ENCODE measurements around the gene EIF4E2.

Gene EIF4E2

GRCh38 chr2:232551250-232551638 lies 755 bp downstream of the EIF4E2 start:
- TF ChIP-seq GATA3 (IDR thresholded peaks at IDR 0.05; ENCODE audit: low read depth, low read length) = no peak
- TF ChIP-seq GATA2 (IDR thresholded peaks at IDR 0.05; ENCODE audit: low read depth, low read length) = no peak

- no peak for TF ChIP-seq GATA2 (IDR thresholded peaks at IDR 0.05; ENCODE audit: low read depth, low read length)
- no peak for TF ChIP-seq GATA3 (IDR thresholded peaks at IDR 0.05; ENCODE audit: low read depth, low read length)
These were observed 1.3 kb downstream of the EIF4E2 start for GRCh38 chr2:232551776-232552175.

GRCh38 chr2:232556426-232556825 lies 5.9 kb downstream of the EIF4E2 start:
- TF ChIP-seq GATA2 (IDR thresholded peaks at IDR 0.05; ENCODE audit: low read depth, low read length) = no peak
- no peak for TF ChIP-seq GATA3 (IDR thresholded peaks at IDR 0.05; ENCODE audit: low read depth, low read length)

- no peak for TF ChIP-seq GATA2 (IDR thresholded peaks at IDR 0.05; ENCODE audit: low read depth, low read length)
- TF ChIP-seq GATA3 (IDR thresholded peaks at IDR 0.05; ENCODE audit: low read depth, low read length) = no peak
These were observed 12.1 kb downstream of the EIF4E2 start for GRCh38 chr2:232562515-232563151.

GRCh38 chr2:232563580-232563979 lies 13.1 kb downstream of the EIF4E2 start:
- TF ChIP-seq GATA3 (IDR thresholded peaks at IDR 0.05; ENCODE audit: low read depth, low read length) (no peak), GATA2 (IDR thresholded peaks at IDR 0.05; ENCODE audit: low read depth, low read length) (no peak)

GRCh38 chr2:232567721-232568120 lies 17.2 kb downstream of the EIF4E2 start:
- TF ChIP-seq GATA2 (IDR thresholded peaks at IDR 0.05; ENCODE audit: low read depth, low read length) = no peak
- TF ChIP-seq GATA3 (IDR thresholded peaks at IDR 0.05; ENCODE audit: low read depth, low read length) = no peak

GRCh38 chr2:232568161-232568560 lies 17.7 kb downstream of the EIF4E2 start:
- no peak for TF ChIP-seq GATA2 (IDR thresholded peaks at IDR 0.05; ENCODE audit: low read depth, low read length)
- no peak for TF ChIP-seq GATA3 (IDR thresholded peaks at IDR 0.05; ENCODE audit: low read depth, low read length)

- TF ChIP-seq GATA2 (IDR thresholded peaks at IDR 0.05; ENCODE audit: low read depth, low read length) = no peak
- TF ChIP-seq GATA3 (IDR thresholded peaks at IDR 0.05; ENCODE audit: low read depth, low read length) = no peak
These were observed 19.1 kb downstream of the EIF4E2 start for GRCh38 chr2:232569541-232569940.

GRCh38 chr2:232571026-232571474 lies 20.6 kb downstream of the EIF4E2 start:
- no peak for TF ChIP-seq GATA3 (IDR thresholded peaks at IDR 0.05; ENCODE audit: low read depth, low read length)
- TF ChIP-seq GATA2 (IDR thresholded peaks at IDR 0.05; ENCODE audit: low read depth, low read length) = no peak

GRCh38 chr2:232573042-232573441 lies 22.6 kb downstream of the EIF4E2 start:
- no peak for TF ChIP-seq GATA3 (IDR thresholded peaks at IDR 0.05; ENCODE audit: low read depth, low read length)
- TF ChIP-seq GATA2 (IDR thresholded peaks at IDR 0.05; ENCODE audit: low read depth, low read length) = no peak

GRCh38 chr2:232573771-232574435 lies 23.4 kb downstream of the EIF4E2 start:
- no peak for TF ChIP-seq GATA2 (IDR thresholded peaks at IDR 0.05; ENCODE audit: low read depth, low read length)
- no peak for TF ChIP-seq GATA3 (IDR thresholded peaks at IDR 0.05; ENCODE audit: low read depth, low read length)

GRCh38 chr2:232574674-232575403 lies 24.4 kb downstream of the EIF4E2 start:
- no peak for TF ChIP-seq GATA3 (IDR thresholded peaks at IDR 0.05; ENCODE audit: low read depth, low read length)
- no peak for TF ChIP-seq GATA2 (IDR thresholded peaks at IDR 0.05; ENCODE audit: low read depth, low read length)

- TF ChIP-seq GATA2 (IDR thresholded peaks at IDR 0.05; ENCODE audit: low read depth, low read length) (no peak), GATA3 (IDR thresholded peaks at IDR 0.05; ENCODE audit: low read depth, low read length) (no peak)
These were observed 24.9 kb downstream of the EIF4E2 start for GRCh38 chr2:232575404-232575746.

- no peak for TF ChIP-seq GATA3 (IDR thresholded peaks at IDR 0.05; ENCODE audit: low read depth, low read length)
- TF ChIP-seq GATA2 (IDR thresholded peaks at IDR 0.05; ENCODE audit: low read depth, low read length) = no peak
These were observed 26.5 kb downstream of the EIF4E2 start for GRCh38 chr2:232576995-232577394.

- TF ChIP-seq GATA2 (IDR thresholded peaks at IDR 0.05; ENCODE audit: low read depth, low read length) (no peak), GATA3 (IDR thresholded peaks at IDR 0.05; ENCODE audit: low read depth, low read length) (no peak)
These were observed 27.4 kb downstream of the EIF4E2 start for GRCh38 chr2:232577841-232578240.
